HUES48 (cell line): ENCODE data around the gene CACNA1D.

ENCODE experiments used
- H3K27ac ChIP-seq: one replicate; pipeline ENCODE4 v1.7.0; 2013; ENCODE audit warnings: low read depth, low read length, inconsistent platforms
- H3K27me3 ChIP-seq: 2 replicates; pipeline ENCODE4 v1.6.1; 2013; ENCODE audit warnings: mild to moderate bottlenecking, low read length; ENCODE audit not compliant: control insufficient read depth, insufficient read depth
- H3K36me3 ChIP-seq: 2 replicates; pipeline ENCODE4 v1.6.1; 2013; ENCODE audit warnings: low read length; ENCODE audit not compliant: control insufficient read depth, insufficient read depth
- H3K4me1 ChIP-seq: 2 replicates; pipeline ENCODE4 v1.6.1; 2013; ENCODE audit warnings: mild to moderate bottlenecking, low read length; ENCODE audit not compliant: control insufficient read depth, insufficient read depth
- H3K4me3 ChIP-seq: 2 replicates; pipeline ENCODE4 v1.5.1; 2013; ENCODE audit warnings: mild to moderate bottlenecking, low read depth, low read length
- H3K9ac ChIP-seq: 2 replicates; pipeline ENCODE4 v1.6.1; 2013; ENCODE audit warnings: mild to moderate bottlenecking, low read depth, low read length, moderate library complexity
- H3K9me3 ChIP-seq: 2 replicates; pipeline ENCODE4 v1.6.1; 2013; ENCODE audit warnings: low read length; ENCODE audit not compliant: control insufficient read depth, insufficient read depth

Gene CACNA1D

GRCh38 chr3:53530205-53530604, 35.8 kb downstream of the CACNA1D start:
- H3K27ac ChIP-seq: no peak overlapping the region
- peaks cover 18% of the 10 kb centered on the region for H3K4me1 ChIP-seq
- no peak overlapping the region for H3K4me3 ChIP-seq
- H3K27me3 ChIP-seq: no peaks in the 10 kb centered on the region
- H3K9ac ChIP-seq: no peak overlapping the region
- H3K36me3 ChIP-seq: no peaks in the 10 kb centered on the region
- no peaks in the 10 kb centered on the region for H3K9me3 ChIP-seq

- H3K9ac ChIP-seq: no peak overlapping the region
- no peaks in the 10 kb centered on the region for H3K9me3 ChIP-seq
- H3K27me3 ChIP-seq: no peaks in the 10 kb centered on the region
- H3K36me3 ChIP-seq: no peaks in the 10 kb centered on the region
- no peak overlapping the region for H3K4me3 ChIP-seq
- H3K4me1 ChIP-seq: peaks cover 18% of the 10 kb centered on the region
- no peak overlapping the region for H3K27ac ChIP-seq
These were observed 37.3 kb downstream of the CACNA1D start for GRCh38 chr3:53531749-53532148.

- H3K27me3 ChIP-seq: no peaks in the 10 kb centered on the region
- H3K4me3 ChIP-seq: no peak overlapping the region
- peaks cover 18% of the 10 kb centered on the region for H3K4me1 ChIP-seq
- no peak overlapping the region for H3K9ac ChIP-seq
- no peak overlapping the region for H3K27ac ChIP-seq
- no peaks in the 10 kb centered on the region for H3K9me3 ChIP-seq
- H3K36me3 ChIP-seq: no peaks in the 10 kb centered on the region
These were observed 39.1 kb downstream of the CACNA1D start for GRCh38 chr3:53533472-53533871.

- H3K4me1 ChIP-seq: peaks cover 18% of the 10 kb centered on the region
- H3K9me3 ChIP-seq: no peaks in the 10 kb centered on the region
- no peak overlapping the region for H3K27ac ChIP-seq
- H3K36me3 ChIP-seq: no peaks in the 10 kb centered on the region
- no peak overlapping the region for H3K4me3 ChIP-seq
- H3K27me3 ChIP-seq: no peaks in the 10 kb centered on the region
- no peak overlapping the region for H3K9ac ChIP-seq
These were observed 39.8 kb downstream of the CACNA1D start for GRCh38 chr3:53534216-53534615.

- H3K27ac ChIP-seq: no peak overlapping the region
- H3K9me3 ChIP-seq: no peaks in the 10 kb centered on the region
- H3K4me1 ChIP-seq: peaks cover 18% of the 10 kb centered on the region
- H3K4me3 ChIP-seq: no peak overlapping the region
- H3K9ac ChIP-seq: no peak overlapping the region
- no peaks in the 10 kb centered on the region for H3K27me3 ChIP-seq
- H3K36me3 ChIP-seq: no peaks in the 10 kb centered on the region
These were observed 40.4 kb downstream of the CACNA1D start for GRCh38 chr3:53534676-53535400.

GRCh38 chr3:53536282-53536681, 41.9 kb downstream of the CACNA1D start:
- H3K9ac ChIP-seq: no peak overlapping the region
- no peak overlapping the region for H3K27ac ChIP-seq
- no peaks in the 10 kb centered on the region for H3K36me3 ChIP-seq
- no peaks in the 10 kb centered on the region for H3K27me3 ChIP-seq
- no peaks in the 10 kb centered on the region for H3K9me3 ChIP-seq
- no peak overlapping the region for H3K4me3 ChIP-seq
- peaks cover 18% of the 10 kb centered on the region for H3K4me1 ChIP-seq

- Histone ChIP-seq H3K9ac (no peak overlapping the region), H3K27ac (no peak overlapping the region), H3K36me3 (no peaks in the 10 kb centered on the region), H3K4me1 (peaks cover 3% of the 10 kb centered on the region; the same call in 1 of the 2 replicates), H3K27me3 (no peaks in the 10 kb centered on the region), H3K4me3 (no peak overlapping the region), H3K9me3 (no peaks in the 10 kb centered on the region)
These were observed 49.9 kb downstream of the CACNA1D start for GRCh38 chr3:53544357-53544756.

- Histone ChIP-seq H3K27me3 (no peaks in the 10 kb centered on the region), H3K4me1 (peaks cover 3% of the 10 kb centered on the region; the same call in 1 of the 2 replicates), H3K36me3 (no peaks in the 10 kb centered on the region), H3K9me3 (no peaks in the 10 kb centered on the region), H3K27ac (no peak overlapping the region), H3K9ac (no peak overlapping the region), H3K4me3 (no peak overlapping the region)
These were observed 51.0 kb downstream of the CACNA1D start for GRCh38 chr3:53545310-53545995.

- no peak overlapping the region for H3K27ac ChIP-seq
- peaks cover 3% of the 10 kb centered on the region; the same call in 1 of the 2 replicates for H3K4me1 ChIP-seq
- H3K9me3 ChIP-seq: no peaks in the 10 kb centered on the region
- no peaks in the 10 kb centered on the region for H3K36me3 ChIP-seq
- no peak overlapping the region for H3K4me3 ChIP-seq
- no peak overlapping the region for H3K9ac ChIP-seq
- H3K27me3 ChIP-seq: no peaks in the 10 kb centered on the region
These were observed 51.6 kb downstream of the CACNA1D start for GRCh38 chr3:53545996-53546359.

GRCh38 chr3:53547327-53547726, 52.9 kb downstream of the CACNA1D start:
- no peaks in the 10 kb centered on the region for H3K9me3 ChIP-seq
- no peak overlapping the region for H3K4me3 ChIP-seq
- no peaks in the 10 kb centered on the region for H3K27me3 ChIP-seq
- peaks cover 3% of the 10 kb centered on the region; the same call in 1 of the 2 replicates for H3K4me1 ChIP-seq
- H3K36me3 ChIP-seq: no peaks in the 10 kb centered on the region
- no peak overlapping the region for H3K27ac ChIP-seq
- no peak overlapping the region for H3K9ac ChIP-seq

GRCh38 chr3:53550005-53550620, 55.7 kb downstream of the CACNA1D start:
- Histone ChIP-seq H3K27me3 (no peaks in the 10 kb centered on the region), H3K9me3 (no peaks in the 10 kb centered on the region), H3K27ac (no peak overlapping the region), H3K9ac (no peak overlapping the region), H3K36me3 (no peaks in the 10 kb centered on the region), H3K4me3 (no peak overlapping the region), H3K4me1 (peaks cover 3% of the 10 kb centered on the region; the same call in 1 of the 2 replicates)
